Breast epithelium (tissue), 4 donors: ENCODE measurements around the gene SLC38A11. TPM values are rescaled to one million over a fixed set of nuclear protein-coding genes. Genes with fewer than 3 reads are reported as not detected.

ENCODE experiments used
- DNase-seq, 2 donors: peaks; one replicate each; pipeline ENCODE4 v3.0.0-alpha.2; 2019; ENCODE audit warnings: low spot score in 2 of 2
- H3K27ac ChIP-seq, 2 donors: fragments of 200-600 bp; sonication (generic) in 1 of 2; one replicate each; pipeline ENCODE4 v1.5.1; 2016 to 2019; ENCODE audit warnings: mild to moderate bottlenecking in 1 of 2
- H3K27me3 ChIP-seq, 2 donors: fragments of 200-600 bp; sonication (generic) in 1 of 2; one replicate each; pipeline versions ENCODE4 v1.5.1 to v1.6.0; 2017 to 2019; ENCODE audit warnings: control low read depth in 1 of 2, mild to moderate bottlenecking in 1 of 2
- H3K36me3 ChIP-seq: fragments of 200-600 bp; one replicate; pipeline ENCODE4 v1.5.1; 2019
- H3K4me1 ChIP-seq, 2 donors: fragments of 200-600 bp; sonication (generic); one replicate each; pipeline ENCODE4 v1.5.1; 2016 to 2019; ENCODE audit warnings: control low read depth in 1 of 2
- H3K4me3 ChIP-seq, 3 donors: fragments of 200-600 bp; sonication (generic); 1 replicate in 2 of 3; 2 replicates in 1 of 3; pipeline ENCODE4 v1.5.1; 2016 to 2019; ENCODE audit warnings: mild to moderate bottlenecking in 3 of 3, moderate library complexity in 2 of 3
- H3K9me3 ChIP-seq, 2 donors: fragments of 200-600 bp; sonication (generic) in 1 of 2; one replicate each; pipeline ENCODE4 v1.5.1; 2016 to 2019; ENCODE audit warnings: control low read depth in 1 of 2
- POLR2A ChIP-seq: fragments of 450-650 bp; IDR thresholded peaks from one replicate; pipeline ENCODE4 v1.6.1; 2016; ENCODE audit warnings: antibody characterized with exemption, mild to moderate bottlenecking, moderate library complexity
- POLR2AphosphoS5 ChIP-seq, 3 donors: sonication (generic); formaldehyde crosslinking; IDR thresholded peaks; one replicate each; pipeline ENCODE4 v1.6.1; 2017; ENCODE audit warnings: antibody characterized with exemption in 3 of 3
- intact Hi-C: fragments of 100-400 bp; cut with DNase I; formaldehyde crosslinking; loops from one replicate; pipeline ENCODE4 v1.15.1; 2023; ENCODE audit warnings: low total_unique reads
- total RNA-seq, 3 donors: library from RNA; depleted of rRNA; stranded (reverse); fragments of >200 nt; gene quantifications; one replicate each; pipeline ENCODE4 v1.1.0, GENCODE V29; 2016
- TF ChIP-seq, protein P1 (sequence below), 3 donors: fragments of 450-650 bp; IDR thresholded peaks; one replicate each; pipeline ENCODE4 v1.5.1; 2016 to 2017; ENCODE audit warnings: antibody characterized with exemption in 3 of 3, mild to moderate bottlenecking in 3 of 3, moderate library complexity in 3 of 3

Gene SLC38A11
- total RNA-seq, 3 donors from 2014 or later, result 2.2 to 6.7 TPM; not detected in 1

DNA sequence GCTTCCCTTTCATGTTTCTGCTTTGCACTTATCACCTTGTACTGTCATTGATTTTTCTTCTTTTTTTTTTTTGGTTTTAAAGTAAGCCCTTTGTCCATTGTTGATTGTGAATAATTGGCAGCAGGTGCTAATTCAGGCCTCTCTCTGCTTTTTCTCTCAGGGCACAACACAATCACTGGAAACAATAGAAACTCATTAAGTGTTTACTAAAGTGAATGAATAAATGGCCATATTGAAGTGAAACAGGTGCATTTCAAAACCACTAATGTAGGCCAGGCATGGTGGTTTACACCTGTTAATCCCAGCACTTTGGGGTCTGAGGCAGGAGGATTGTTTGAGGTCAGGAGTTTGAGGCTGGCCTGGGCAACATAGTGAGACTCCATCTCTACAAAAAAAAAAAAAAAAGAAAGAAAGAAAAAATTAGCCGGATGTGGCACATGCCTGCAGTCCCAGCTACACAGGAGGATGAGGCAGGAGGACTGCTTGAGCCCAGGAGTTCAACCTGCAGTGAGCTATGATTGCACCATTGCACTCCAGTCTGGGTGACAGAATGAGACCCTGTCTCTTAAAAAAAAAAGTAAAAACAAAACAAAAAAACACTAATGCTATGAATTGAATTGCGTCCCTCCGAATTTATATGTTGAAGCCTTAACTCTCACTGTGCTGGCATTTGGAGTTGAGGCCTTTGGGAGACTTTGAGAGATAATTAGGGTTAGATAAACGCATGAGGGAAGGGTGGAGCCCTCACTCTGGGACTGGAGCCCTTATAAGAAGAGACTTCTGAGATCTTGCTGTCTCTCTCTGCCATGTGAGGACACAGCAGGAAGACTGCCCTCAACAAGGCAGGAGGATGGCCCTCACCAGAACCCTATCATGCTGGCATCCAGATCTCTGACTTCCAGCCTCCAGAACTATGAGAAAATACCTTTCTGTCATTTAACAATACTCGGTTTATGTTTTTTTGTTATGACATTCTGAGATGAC is 19.9 kb downstream of the SLC38A11 start:
- DNase-seq, result no peak
- Histone ChIP-seq H3K4me3 (no peak overlapping the region), H3K27me3 (no peaks in the 10 kb centered on the region), H3K27ac (no peak overlapping the region), H3K36me3 (no peaks in the 10 kb centered on the region), H3K4me1 (no peaks in the 10 kb centered on the region), H3K9me3 (no peaks in the 10 kb centered on the region)
- TF ChIP-seq, protein P1, sequence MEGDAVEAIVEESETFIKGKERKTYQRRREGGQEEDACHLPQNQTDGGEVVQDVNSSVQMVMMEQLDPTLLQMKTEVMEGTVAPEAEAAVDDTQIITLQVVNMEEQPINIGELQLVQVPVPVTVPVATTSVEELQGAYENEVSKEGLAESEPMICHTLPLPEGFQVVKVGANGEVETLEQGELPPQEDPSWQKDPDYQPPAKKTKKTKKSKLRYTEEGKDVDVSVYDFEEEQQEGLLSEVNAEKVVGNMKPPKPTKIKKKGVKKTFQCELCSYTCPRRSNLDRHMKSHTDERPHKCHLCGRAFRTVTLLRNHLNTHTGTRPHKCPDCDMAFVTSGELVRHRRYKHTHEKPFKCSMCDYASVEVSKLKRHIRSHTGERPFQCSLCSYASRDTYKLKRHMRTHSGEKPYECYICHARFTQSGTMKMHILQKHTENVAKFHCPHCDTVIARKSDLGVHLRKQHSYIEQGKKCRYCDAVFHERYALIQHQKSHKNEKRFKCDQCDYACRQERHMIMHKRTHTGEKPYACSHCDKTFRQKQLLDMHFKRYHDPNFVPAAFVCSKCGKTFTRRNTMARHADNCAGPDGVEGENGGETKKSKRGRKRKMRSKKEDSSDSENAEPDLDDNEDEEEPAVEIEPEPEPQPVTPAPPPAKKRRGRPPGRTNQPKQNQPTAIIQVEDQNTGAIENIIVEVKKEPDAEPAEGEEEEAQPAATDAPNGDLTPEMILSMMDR (IDR thresholded peaks at IDR 0.05), result no peak
- TF ChIP-seq POLR2A (no peak), POLR2AphosphoS5 (IDR thresholded peaks at IDR 0.05) (no peak)
- intact Hi-C loops, result no loop called here

DNA sequence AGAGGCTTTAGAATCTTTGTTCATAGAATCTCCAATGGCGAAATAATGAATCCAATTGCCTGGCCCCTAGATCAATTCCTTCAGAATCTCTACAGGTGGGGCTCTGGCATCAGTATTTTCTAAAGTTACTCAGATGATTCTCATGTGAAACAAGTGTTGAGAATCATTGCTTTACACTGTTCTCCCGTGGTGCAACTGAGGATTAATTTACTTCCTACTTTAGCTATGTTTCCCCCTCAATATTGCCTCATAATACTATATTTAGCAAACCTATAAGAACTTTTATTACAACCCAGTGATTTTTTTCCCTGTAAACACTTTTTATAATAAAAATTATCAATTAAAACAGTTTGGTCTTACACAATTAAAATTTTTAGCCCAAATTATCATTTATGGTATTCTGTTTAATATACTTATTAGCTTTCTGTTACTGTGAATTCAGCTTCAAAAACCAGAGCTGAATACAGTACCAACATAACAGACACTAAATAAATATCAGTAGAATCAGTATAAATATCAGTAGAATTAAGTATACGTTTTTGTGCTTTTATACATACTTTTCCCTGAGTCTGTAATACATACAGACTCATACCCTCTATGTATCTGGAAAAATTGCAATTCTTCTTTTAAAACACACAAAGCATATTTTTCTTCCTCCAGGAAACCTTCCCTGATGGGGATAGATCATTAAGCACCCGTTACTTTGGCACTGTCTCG is 20.8 kb downstream of the SLC38A11 start:
- intact Hi-C loops, result no loop called here

DNA sequence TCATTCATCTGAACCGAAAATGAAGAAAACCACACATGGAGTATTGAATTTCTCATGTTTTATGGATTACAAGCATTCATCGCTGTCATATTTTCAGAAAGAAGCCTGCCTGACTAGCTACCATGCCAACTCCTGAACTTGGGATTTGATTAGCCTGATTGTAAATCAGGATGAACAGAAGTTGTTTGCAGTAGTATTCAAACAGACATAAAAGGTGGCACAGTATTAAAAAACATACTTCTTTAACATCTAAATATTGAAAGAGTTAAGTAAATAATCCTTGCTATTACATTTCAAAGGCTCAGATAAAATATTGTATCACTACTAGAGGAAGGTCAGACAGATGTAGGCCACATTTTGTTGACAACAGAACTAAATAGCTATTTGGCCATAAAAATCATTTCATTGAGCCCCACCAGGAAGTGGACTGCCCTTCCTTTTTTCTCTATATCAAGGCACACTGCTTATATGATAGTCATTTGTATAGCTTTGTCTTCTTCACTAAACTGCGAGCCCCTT is 21.6 kb downstream of the SLC38A11 start:
- H3K4me1 ChIP-seq, result no peaks in the 10 kb centered on the region
- H3K36me3 ChIP-seq, result no peaks in the 10 kb centered on the region
- TF ChIP-seq POLR2AphosphoS5 (IDR thresholded peaks at IDR 0.05) (no peak), POLR2A (no peak)
- TF ChIP-seq, protein P1 (IDR thresholded peaks at IDR 0.05), result no peak
- intact Hi-C loops, result no loop called here
- no peaks in the 10 kb centered on the region for H3K9me3 ChIP-seq
- no peak overlapping the region for H3K27ac ChIP-seq
- no peaks in the 10 kb centered on the region for H3K27me3 ChIP-seq
- no peak overlapping the region for H3K4me3 ChIP-seq
- no peak for DNase-seq

More for the DNA sequence above, 20.8 kb downstream of the SLC38A11 start:
- TF ChIP-seq POLR2AphosphoS5 (IDR thresholded peaks at IDR 0.05) (no peak), POLR2A (no peak)
- TF ChIP-seq, protein P1 (IDR thresholded peaks at IDR 0.05), result no peak
- Histone ChIP-seq H3K4me3 (no peak overlapping the region), H3K36me3 (no peaks in the 10 kb centered on the region), H3K27ac (no peak overlapping the region), H3K9me3 (no peaks in the 10 kb centered on the region), H3K27me3 (no peaks in the 10 kb centered on the region), H3K4me1 (no peaks in the 10 kb centered on the region)
- no peak for DNase-seq

DNA sequence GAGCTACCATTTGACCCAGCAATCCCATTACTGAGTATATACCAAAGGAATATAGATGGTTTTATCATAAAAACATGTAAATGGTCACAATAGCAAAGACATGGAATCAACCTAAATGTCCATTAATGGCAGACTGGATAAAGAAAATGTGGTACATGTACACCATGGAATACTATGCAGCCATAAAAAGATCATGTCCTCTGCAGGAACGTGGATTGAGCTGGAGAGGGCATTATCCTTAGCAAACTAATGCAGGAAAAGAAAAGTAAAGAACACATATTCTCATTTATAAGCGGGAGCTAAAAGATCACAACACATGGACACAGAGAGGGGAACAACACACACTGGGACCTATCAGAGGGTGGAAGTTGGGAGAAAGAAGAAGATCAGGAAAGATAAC is 22.9 kb downstream of the SLC38A11 start:
- no peak overlapping the region for H3K27ac ChIP-seq
- TF ChIP-seq POLR2A (no peak), POLR2AphosphoS5 (IDR thresholded peaks at IDR 0.05) (no peak)
- TF ChIP-seq, protein P1 (IDR thresholded peaks at IDR 0.05), result no peak
- intact Hi-C loops, result loop anchor here (1.0 kb wide), 1 partner anchor 12 kb away; no protein-coding TSS in a partner anchor

More for the DNA sequence above, 22.9 kb downstream of the SLC38A11 start:
- no peak for DNase-seq
- no peaks in the 10 kb centered on the region for H3K27me3 ChIP-seq
- H3K4me1 ChIP-seq, result no peaks in the 10 kb centered on the region
- no peak overlapping the region for H3K4me3 ChIP-seq
- no peaks in the 10 kb centered on the region for H3K36me3 ChIP-seq
- no peaks in the 10 kb centered on the region for H3K9me3 ChIP-seq
